A549 (cell line): ENCODE measurements around the gene PCDHB11.
"Not testable (repeated sequence)": the region's sequence is repeated elsewhere in the genome, so short reads cannot be mapped to it uniquely, and the experiment has no call there.

Experiments
- FOSL2 ChIP-seq, 2 experiments: fragments of 450-650 bp in 1 of 2; fragments of >200 bp in 1 of 2; sonication (Bioruptor Twin) in 1 of 2; formaldehyde crosslinking; IDR thresholded peaks; 2 replicates each; pipeline versions ENCODE4 v1.5.0 to v1.6.1; 2016 to 2020; ENCODE audit warnings: mild to moderate bottlenecking in 1 of 2, moderate library complexity in 1 of 2
- KDM5A ChIP-seq: fragments of 200-600 bp; sonication (generic); IDR thresholded peaks from 2 replicates; pipeline ENCODE4 v1.6.1; 2016; ENCODE audit warnings: antibody characterized with exemption, mild to moderate bottlenecking
- MAZ ChIP-seq: fragments of 150-350 bp; IDR thresholded peaks from 2 replicates; pipeline ENCODE4 v1.6.1; 2014; ENCODE audit warnings: antibody characterized with exemption, low read depth, low read length, borderline replicate concordance
- POLR2A ChIP-seq: IDR thresholded peaks from 2 replicates; pipeline ENCODE4 v1.6.1; 2012; ENCODE audit warnings: mild to moderate bottlenecking, low read length
- RAD21 ChIP-seq, 2 experiments: fragments of >200 bp in 1 of 2; sonication (Bioruptor Twin) in 1 of 2; formaldehyde crosslinking in 1 of 2; IDR thresholded peaks in 1 of 2; conservative IDR thresholded peaks in 1 of 2; 2 replicates in 1 of 2; 3 replicates in 1 of 2; pipeline ENCODE4 v1.6.1; 2012 to 2018; ENCODE audit warnings: inconsistent platforms in 1 of 2
- RFX5 ChIP-seq: fragments of 450-650 bp; IDR thresholded peaks from 2 replicates; pipeline ENCODE4 v1.7.1; 2014; ENCODE audit warnings: antibody characterized with exemption, mild to moderate bottlenecking, moderate library complexity
- TF ChIP-seq, protein P1 (sequence below): fragments of >200 bp; sonication (Bioruptor Twin); formaldehyde crosslinking; IDR thresholded peaks from 3 replicates; pipeline ENCODE4 v1.5.1; 2016
- TF ChIP-seq, protein P2 (sequence below): IDR thresholded peaks from 2 replicates; pipeline ENCODE4 v1.6.1; 2012
- TF ChIP-seq, protein P3 (sequence below): IDR thresholded peaks from 2 replicates; pipeline ENCODE4 v1.6.1; 2012

DNA sequence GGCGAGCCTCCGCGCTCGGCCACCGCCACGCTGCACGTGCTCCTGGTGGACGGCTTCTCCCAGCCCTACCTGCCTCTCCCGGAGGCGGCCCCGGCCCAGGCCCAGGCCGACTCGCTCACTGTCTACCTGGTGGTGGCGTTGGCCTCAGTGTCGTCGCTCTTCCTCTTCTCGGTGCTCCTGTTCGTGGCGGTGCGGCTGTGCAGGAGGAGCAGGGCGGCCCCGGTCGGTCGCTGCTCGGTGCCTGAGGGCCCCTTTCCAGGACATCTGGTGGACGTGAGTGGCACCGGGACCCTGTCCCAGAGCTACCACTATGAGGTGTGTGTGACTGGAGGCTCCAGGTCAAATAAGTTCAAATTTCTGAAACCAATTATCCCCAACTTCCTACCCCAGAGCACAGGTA lies 11.4 kb downstream of the PCDHB11 start:
- TF ChIP-seq, protein P1, sequence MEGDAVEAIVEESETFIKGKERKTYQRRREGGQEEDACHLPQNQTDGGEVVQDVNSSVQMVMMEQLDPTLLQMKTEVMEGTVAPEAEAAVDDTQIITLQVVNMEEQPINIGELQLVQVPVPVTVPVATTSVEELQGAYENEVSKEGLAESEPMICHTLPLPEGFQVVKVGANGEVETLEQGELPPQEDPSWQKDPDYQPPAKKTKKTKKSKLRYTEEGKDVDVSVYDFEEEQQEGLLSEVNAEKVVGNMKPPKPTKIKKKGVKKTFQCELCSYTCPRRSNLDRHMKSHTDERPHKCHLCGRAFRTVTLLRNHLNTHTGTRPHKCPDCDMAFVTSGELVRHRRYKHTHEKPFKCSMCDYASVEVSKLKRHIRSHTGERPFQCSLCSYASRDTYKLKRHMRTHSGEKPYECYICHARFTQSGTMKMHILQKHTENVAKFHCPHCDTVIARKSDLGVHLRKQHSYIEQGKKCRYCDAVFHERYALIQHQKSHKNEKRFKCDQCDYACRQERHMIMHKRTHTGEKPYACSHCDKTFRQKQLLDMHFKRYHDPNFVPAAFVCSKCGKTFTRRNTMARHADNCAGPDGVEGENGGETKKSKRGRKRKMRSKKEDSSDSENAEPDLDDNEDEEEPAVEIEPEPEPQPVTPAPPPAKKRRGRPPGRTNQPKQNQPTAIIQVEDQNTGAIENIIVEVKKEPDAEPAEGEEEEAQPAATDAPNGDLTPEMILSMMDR, result not testable (repeated sequence)
- TF ChIP-seq POLR2A; RAD21 (conservative IDR thresholded peaks at IDR 0.05 in 1 of 2, IDR thresholded peaks at IDR 0.05 in 1 of 2); RFX5; FOSL2 (IDR thresholded peaks at IDR 0.05); FOSL2 (CRISPR knock-in tag; IDR thresholded peaks at IDR 0.05); KDM5A; MAZ: not testable (repeated sequence)
- TF ChIP-seq, protein P2, sequence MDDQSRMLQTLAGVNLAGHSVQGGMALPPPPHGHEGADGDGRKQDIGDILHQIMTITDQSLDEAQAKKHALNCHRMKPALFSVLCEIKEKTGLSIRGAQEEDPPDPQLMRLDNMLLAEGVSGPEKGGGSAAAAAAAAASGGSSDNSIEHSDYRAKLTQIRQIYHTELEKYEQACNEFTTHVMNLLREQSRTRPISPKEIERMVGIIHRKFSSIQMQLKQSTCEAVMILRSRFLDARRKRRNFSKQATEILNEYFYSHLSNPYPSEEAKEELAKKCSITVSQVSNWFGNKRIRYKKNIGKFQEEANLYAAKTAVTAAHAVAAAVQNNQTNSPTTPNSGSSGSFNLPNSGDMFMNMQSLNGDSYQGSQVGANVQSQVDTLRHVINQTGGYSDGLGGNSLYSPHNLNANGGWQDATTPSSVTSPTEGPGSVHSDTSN, result not testable (repeated sequence)
- TF ChIP-seq, protein P3, sequence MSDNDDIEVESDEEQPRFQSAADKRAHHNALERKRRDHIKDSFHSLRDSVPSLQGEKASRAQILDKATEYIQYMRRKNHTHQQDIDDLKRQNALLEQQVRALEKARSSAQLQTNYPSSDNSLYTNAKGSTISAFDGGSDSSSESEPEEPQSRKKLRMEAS, result not testable (repeated sequence)
